Breast epithelium (tissue), 3 donors: Measurements from ENCODE around the gene GPS2.
A peak's percentile ranks its signal among the peaks of the same experiment; 100 is the strongest.

Experiments used
- POLR2A ChIP-seq: fragments of 450-650 bp; IDR thresholded peaks from one replicate; pipeline ENCODE4 v1.6.1; 2016; ENCODE audit warnings: antibody characterized with exemption, mild to moderate bottlenecking, moderate library complexity
- POLR2AphosphoS5 ChIP-seq, 3 donors: sonication (generic); formaldehyde crosslinking; IDR thresholded peaks; one replicate each; pipeline ENCODE4 v1.6.1; 2017; ENCODE audit warnings: antibody characterized with exemption in 3 of 3
- TF ChIP-seq, protein P1 (sequence below), 3 donors: fragments of 450-650 bp; IDR thresholded peaks; one replicate each; pipeline ENCODE4 v1.5.1; 2016 to 2017; ENCODE audit warnings: antibody characterized with exemption in 3 of 3, mild to moderate bottlenecking in 3 of 3, moderate library complexity in 3 of 3

DNA sequence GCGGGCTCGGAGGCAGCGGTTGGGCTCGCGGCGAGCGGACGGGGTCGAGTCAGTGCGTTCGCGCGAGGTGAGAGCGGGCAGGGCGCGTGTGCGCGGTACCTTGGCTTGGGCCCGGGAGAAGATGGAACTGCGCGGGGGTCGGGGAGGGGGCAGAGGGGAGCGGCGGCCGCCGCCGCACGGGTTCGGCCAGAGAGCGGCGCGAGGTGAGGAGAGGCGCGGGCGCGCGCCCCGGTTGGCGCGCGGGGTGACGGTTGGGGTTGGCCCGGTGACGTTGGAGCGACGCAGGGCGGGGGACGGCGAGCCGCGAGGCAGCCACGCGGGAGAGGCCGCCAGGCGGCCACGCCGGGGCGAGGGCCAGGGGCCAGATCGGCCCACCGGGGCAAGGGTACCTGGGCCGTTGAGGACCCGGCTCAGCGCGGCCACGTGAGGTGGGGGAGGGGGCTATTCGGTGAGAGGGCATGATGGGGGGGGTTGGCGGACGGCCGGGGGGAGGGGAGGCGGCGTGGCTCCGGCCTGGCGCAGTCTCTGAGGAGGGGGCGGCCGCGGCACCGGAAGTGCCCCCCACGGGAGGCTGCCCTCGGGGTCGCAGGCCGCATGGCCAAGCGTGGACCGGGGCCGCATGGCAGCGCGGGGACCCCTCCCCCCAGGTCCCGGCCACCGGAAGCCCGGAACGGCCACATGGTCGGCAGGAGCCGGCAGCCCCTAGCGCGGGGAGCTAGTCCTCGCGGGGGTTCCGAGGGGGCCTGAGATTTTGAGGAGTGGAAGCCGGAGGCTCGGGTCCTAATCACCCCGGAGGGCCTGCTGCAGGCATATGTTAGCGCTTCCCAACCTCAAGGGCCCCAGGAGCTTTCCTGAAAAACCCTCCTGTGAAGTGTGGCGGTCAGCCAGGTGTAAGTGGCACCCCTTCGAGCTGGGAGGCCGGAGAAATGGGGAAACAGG, 7.2 kb downstream of the GPS2 start:
- TF ChIP-seq, protein P1, sequence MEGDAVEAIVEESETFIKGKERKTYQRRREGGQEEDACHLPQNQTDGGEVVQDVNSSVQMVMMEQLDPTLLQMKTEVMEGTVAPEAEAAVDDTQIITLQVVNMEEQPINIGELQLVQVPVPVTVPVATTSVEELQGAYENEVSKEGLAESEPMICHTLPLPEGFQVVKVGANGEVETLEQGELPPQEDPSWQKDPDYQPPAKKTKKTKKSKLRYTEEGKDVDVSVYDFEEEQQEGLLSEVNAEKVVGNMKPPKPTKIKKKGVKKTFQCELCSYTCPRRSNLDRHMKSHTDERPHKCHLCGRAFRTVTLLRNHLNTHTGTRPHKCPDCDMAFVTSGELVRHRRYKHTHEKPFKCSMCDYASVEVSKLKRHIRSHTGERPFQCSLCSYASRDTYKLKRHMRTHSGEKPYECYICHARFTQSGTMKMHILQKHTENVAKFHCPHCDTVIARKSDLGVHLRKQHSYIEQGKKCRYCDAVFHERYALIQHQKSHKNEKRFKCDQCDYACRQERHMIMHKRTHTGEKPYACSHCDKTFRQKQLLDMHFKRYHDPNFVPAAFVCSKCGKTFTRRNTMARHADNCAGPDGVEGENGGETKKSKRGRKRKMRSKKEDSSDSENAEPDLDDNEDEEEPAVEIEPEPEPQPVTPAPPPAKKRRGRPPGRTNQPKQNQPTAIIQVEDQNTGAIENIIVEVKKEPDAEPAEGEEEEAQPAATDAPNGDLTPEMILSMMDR (IDR thresholded peaks at IDR 0.05): peak in 1 of 3 donors; percentile 10
- TF ChIP-seq POLR2AphosphoS5 (IDR thresholded peaks at IDR 0.05) (peak in 1 of 3 donors; percentile 7), POLR2A (no peak)
